Ovary (tissue), 3 donors: ENCODE data around the gene ZNF579.
A peak's percentile ranks its signal among the peaks of the same experiment; 100 is the strongest.

Source experiments
- POLR2A ChIP-seq: fragments of 450-650 bp; IDR thresholded peaks from one replicate; pipeline ENCODE4 v1.6.1; 2017; ENCODE audit warnings: antibody characterized with exemption, mild to moderate bottlenecking, moderate library complexity
- TF ChIP-seq, protein P1 (sequence below), 3 donors: fragments of 450-650 bp in 2 of 3; fragments of 200-600 bp in 1 of 3; IDR thresholded peaks; one replicate each; pipeline versions ENCODE4 v1.5.1 to v1.8.0; 2016 to 2022; ENCODE audit warnings: antibody characterized with exemption in 3 of 3, mild to moderate bottlenecking in 1 of 3
- donor health status: DM: no; HTN: no; CAD: no.

DNA sequence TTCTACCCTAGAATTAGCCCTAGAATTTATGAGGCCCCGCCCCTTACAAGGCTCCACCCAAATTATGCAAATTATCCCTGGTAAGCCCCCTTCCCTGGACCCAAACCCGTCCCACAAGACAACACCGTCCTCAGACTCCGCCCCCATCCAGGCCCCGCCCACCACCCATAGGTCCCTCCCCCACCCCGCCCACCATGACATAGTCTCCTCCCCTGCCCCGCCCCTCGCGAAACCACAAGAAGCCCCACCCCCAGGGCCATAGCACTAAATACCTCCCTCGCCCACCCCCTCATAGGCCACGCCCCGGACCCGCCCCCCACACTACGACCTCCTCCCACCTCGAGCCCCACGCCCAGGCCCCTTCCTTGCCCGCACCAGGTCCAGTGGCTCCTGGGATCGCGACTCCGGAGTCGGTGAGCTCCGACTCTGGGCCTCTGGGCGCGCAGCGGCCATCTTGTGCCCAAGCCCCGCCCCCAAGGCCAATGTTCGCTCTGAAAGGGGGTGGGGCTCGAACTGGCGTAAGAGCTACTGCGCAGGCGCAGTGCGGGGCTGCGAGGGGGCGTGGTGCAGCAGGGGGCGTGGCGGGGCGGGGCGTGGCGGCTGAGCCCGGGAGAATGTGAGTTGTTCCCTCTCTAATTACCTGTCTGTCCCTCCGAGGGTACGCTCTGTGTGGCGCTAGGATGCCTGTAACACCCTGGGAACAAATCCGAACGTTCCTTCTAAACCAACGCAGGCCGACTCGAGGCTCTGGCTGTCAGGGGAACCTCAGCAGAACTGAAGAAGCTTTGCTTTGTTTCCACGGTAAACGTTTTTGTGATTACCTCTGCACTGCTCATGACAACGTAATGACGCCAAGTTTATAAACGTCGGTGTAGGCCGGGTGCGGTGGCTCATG is 43.7 kb upstream of the ZNF579 start, which contains the start of gene ZNF784:
- peak; percentile 79 for TF ChIP-seq POLR2A
- TF ChIP-seq, protein P1, sequence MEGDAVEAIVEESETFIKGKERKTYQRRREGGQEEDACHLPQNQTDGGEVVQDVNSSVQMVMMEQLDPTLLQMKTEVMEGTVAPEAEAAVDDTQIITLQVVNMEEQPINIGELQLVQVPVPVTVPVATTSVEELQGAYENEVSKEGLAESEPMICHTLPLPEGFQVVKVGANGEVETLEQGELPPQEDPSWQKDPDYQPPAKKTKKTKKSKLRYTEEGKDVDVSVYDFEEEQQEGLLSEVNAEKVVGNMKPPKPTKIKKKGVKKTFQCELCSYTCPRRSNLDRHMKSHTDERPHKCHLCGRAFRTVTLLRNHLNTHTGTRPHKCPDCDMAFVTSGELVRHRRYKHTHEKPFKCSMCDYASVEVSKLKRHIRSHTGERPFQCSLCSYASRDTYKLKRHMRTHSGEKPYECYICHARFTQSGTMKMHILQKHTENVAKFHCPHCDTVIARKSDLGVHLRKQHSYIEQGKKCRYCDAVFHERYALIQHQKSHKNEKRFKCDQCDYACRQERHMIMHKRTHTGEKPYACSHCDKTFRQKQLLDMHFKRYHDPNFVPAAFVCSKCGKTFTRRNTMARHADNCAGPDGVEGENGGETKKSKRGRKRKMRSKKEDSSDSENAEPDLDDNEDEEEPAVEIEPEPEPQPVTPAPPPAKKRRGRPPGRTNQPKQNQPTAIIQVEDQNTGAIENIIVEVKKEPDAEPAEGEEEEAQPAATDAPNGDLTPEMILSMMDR (IDR thresholded peaks at IDR 0.05) = no peak
